GM18499 (cell line): ENCODE measurements around the gene METRNL.
"Not testable (repeated sequence)": the region's sequence is repeated elsewhere in the genome, so short reads cannot be mapped to it uniquely, and the experiment has no call there.

Experiments used
- ATAC-seq: cut with Tn5 transposase; IDR thresholded peaks from one replicate; pipeline ENCODE4 v1.9.1; 2021; ENCODE audit warnings: moderate number of reproducible peaks; ENCODE audit not compliant: insufficient read depth, unreplicated experiment

The METRNL gene

GRCh38 chr17:83116783-83117555, 37.6 kb downstream of the METRNL start:
- ATAC-seq, result no peak

- ATAC-seq, result no peak
Observed at GRCh38 chr17:83117583-83117982, 38.2 kb downstream of the METRNL start.

GRCh38 chr17:83118071-83118841, 38.8 kb downstream of the METRNL start:
- ATAC-seq, result no peak

- ATAC-seq, result no peak
Observed at GRCh38 chr17:83119987-83120864, 40.8 kb downstream of the METRNL start.

- ATAC-seq, result not testable (repeated sequence)
Observed at GRCh38 chr17:83121473-83121872, 42.1 kb downstream of the METRNL start.

GRCh38 chr17:83121921-83122820, 42.8 kb downstream of the METRNL start:
- no peak for ATAC-seq

GRCh38 chr17:83122834-83123233, 43.4 kb downstream of the METRNL start:
- ATAC-seq, result no peak

GRCh38 chr17:83123896-83124801, 44.7 kb downstream of the METRNL start:
- no peak for ATAC-seq

- no peak for ATAC-seq
Observed at GRCh38 chr17:83124871-83125514, 45.6 kb downstream of the METRNL start.

- no peak for ATAC-seq
Observed at GRCh38 chr17:83125515-83126274, 46.3 kb downstream of the METRNL start.

GRCh38 chr17:83126275-83126811, 46.9 kb downstream of the METRNL start:
- ATAC-seq, result no peak

- no peak for ATAC-seq
Observed at GRCh38 chr17:83127431-83128160, 48.2 kb downstream of the METRNL start.

GRCh38 chr17:83128306-83129240, 49.2 kb downstream of the METRNL start:
- ATAC-seq, result no peak

GRCh38 chr17:83129676-83130075, 50.3 kb downstream of the METRNL start:
- no peak for ATAC-seq

- ATAC-seq, result no peak
Observed at GRCh38 chr17:83131401-83132011, 52.1 kb downstream of the METRNL start.
